HUDEP-2 (cell line): ENCODE data around the gene JAG1.

Experiments
- DNase-seq, 76 experiments: peaks; one replicate each; lab custom pipeline; 2025; ENCODE audit not compliant: unreplicated experiment in 76 of 76; lab: John Stamatoyannopoulos, UW

Gene JAG1

GRCh38 chr20:10655720-10656669, 17.8 kb downstream of the JAG1 start:
- no peak for DNase-seq

- no peak for DNase-seq
These were observed 19.2 kb downstream of the JAG1 start for GRCh38 chr20:10654630-10655029.

GRCh38 chr20:10654250-10654610, 19.6 kb downstream of the JAG1 start:
- DNase-seq = no peak

- DNase-seq = peak in 1 of 76 experiments; percentile 8
These were observed 20.1 kb downstream of the JAG1 start for GRCh38 chr20:10653599-10654249.

- no peak for DNase-seq
These were observed 21.0 kb downstream of the JAG1 start for GRCh38 chr20:10652660-10653261.

- DNase-seq = no peak
These were observed 21.6 kb downstream of the JAG1 start for GRCh38 chr20:10652185-10652584.

GRCh38 chr20:10651227-10651990, 22.4 kb downstream of the JAG1 start:
- no peak for DNase-seq

- DNase-seq = no peak
These were observed 24.0 kb downstream of the JAG1 start for GRCh38 chr20:10649797-10650160.

GRCh38 chr20:10649080-10649796, 24.6 kb downstream of the JAG1 start:
- DNase-seq = no peak

GRCh38 chr20:10648651-10649050, 25.1 kb downstream of the JAG1 start:
- DNase-seq = no peak

GRCh38 chr20:10647909-10648308, 25.9 kb downstream of the JAG1 start:
- no peak for DNase-seq

GRCh38 chr20:10647471-10647870, 26.3 kb downstream of the JAG1 start:
- peak in 4 of 76 experiments; percentile 3 to 5 (median 4) for DNase-seq

- no peak for DNase-seq
These were observed 26.8 kb downstream of the JAG1 start for GRCh38 chr20:10646886-10647420.

- DNase-seq = no peak
These were observed 27.8 kb downstream of the JAG1 start for GRCh38 chr20:10646006-10646405.

GRCh38 chr20:10645205-10645570, 28.6 kb downstream of the JAG1 start:
- no peak for DNase-seq

- no peak for DNase-seq
These were observed 29.2 kb downstream of the JAG1 start for GRCh38 chr20:10644458-10645204.

GRCh38 chr20:10643560-10643873, 30.3 kb downstream of the JAG1 start:
- DNase-seq = no peak

GRCh38 chr20:10642856-10643559, 30.8 kb downstream of the JAG1 start:
- DNase-seq = no peak

- DNase-seq = no peak
These were observed 31.9 kb downstream of the JAG1 start for GRCh38 chr20:10641893-10642292.
